Renal pelvis (tissue), 4 donors: ENCODE measurements around the gene ABCA12. TPM values are rescaled to one million over a fixed set of nuclear protein-coding genes. Genes with fewer than 3 reads are reported as not detected.
A peak's percentile ranks its signal among the peaks of the same experiment; 100 is the strongest.

Source experiments
- DNase-seq: peaks from one replicate; pipeline ENCODE4 v3.0.0-alpha.2; 2013
- polyA plus RNA-seq, 3 donors: library from polyadenylated mRNA; unstranded; fragments of 120-200 nt; gene quantifications; one replicate each; pipeline ENCODE4 v1.2.1, GENCODE V29; 2013; ENCODE audit not compliant: insufficient read length in 3 of 3

ABCA12 gene
- polyA plus RNA-seq, 3 donors = 0.23 to 0.32 (median 0.28) TPM

GRCh38 chr2:214985619-214986018 lies 152.8 kb downstream of the ABCA12 start:
- DNase-seq = no peak

GRCh38 chr2:214966420-214966819 lies 172.0 kb downstream of the ABCA12 start:
- DNase-seq = no peak

DNA sequence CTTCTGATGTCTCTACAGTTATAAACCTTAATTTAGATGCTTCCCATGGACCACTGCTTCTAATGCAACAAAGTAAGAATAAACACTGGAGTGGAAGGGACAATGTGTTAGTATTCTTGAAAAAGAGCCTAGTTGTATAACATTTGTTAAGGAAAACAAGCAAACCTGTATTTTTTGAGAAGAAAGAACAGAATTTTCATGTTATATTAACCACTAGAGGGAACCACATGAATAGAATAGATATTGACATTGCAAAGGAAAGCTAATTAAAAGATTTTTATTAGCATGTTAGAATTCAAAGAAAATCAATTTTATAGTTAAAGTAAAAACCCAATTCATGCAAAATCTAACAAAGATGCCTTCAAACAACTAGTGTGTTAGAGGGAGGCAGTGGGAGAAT lies 177.7 kb downstream of the ABCA12 start:
- DNase-seq = peak; percentile 2

DNA sequence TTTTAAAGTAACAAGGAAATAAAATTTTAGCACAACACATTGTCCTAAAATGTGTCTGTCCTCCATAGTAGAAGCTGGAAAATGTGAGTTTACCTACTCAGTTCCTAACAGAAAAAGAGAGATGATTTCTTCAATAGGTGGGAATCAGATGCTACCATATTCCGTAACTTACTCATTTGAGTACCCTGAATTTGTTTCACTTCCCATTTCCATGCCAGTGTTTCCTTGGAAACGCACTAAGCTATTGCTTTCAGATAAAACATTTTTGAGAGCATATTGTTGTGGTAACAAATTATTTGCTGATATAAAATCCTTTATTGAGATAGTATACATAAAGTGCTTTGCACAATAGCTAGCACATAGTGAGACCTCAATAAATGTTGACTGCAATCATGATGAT lies 191.5 kb downstream of the ABCA12 start:
- no peak for DNase-seq

- no peak for DNase-seq
Measured at GRCh38 chr2:214934006-214934405, 204.4 kb downstream of the ABCA12 start.

- DNase-seq = no peak
Measured at GRCh38 chr2:214904634-214905033, 233.8 kb downstream of the ABCA12 start.

DNA sequence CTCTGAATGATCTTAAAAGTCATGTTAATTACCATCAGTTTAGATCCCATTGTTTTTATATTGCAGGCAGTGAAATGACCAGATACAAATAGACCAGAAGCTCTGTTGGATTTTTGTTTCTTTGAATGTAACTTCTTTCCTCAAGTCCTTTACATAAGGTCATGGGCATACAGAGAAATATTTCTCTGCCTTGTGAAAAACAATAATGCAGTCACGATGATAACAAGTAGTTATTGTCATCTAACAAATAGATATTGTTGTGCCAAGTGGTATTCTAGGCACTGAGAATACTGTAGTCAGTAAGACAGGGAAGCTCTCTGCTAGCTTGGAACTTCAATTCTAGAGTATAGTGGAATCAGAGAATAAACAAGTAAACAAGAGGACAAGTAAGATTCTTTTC lies 234.2 kb downstream of the ABCA12 start:
- no peak for DNase-seq

DNA sequence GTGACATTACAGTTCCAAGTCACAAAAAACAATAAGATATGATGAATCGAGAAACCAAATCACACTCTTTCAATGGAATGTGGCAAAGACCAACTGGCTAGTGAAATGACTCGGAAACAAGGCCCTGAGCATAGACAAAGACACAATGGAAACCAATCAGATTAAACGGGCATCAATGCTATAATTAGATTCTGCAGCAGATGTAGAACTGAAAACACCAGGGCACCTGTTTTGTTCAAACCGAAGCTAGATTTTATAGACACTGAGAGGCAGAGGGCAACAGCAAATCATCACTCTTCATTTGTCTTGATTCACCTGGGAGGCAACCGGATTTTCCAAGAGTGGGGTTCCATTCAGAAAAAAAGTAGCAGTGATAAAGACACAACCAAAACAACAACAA lies 236.1 kb downstream of the ABCA12 start:
- DNase-seq = no peak

DNA sequence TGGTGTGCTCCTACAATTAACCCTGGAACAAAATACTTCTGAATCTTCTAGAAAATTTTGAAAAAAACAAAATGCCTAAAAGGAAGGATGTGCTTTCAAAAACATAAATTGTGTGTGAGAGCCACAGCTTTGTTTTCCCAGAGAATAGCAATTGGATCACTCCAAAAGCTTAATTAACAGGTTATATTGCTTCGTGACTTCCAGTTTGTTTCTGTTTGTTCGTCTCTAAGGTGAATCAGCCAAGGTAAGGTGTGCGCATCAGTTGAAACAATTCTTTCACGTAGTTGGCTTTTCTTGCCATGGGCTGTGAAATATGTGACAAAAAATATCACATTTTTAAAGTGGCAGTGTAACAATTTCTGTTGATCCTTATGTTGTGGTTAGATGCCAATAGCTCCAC lies 238.7 kb downstream of the ABCA12 start:
- DNase-seq = no peak

DNA sequence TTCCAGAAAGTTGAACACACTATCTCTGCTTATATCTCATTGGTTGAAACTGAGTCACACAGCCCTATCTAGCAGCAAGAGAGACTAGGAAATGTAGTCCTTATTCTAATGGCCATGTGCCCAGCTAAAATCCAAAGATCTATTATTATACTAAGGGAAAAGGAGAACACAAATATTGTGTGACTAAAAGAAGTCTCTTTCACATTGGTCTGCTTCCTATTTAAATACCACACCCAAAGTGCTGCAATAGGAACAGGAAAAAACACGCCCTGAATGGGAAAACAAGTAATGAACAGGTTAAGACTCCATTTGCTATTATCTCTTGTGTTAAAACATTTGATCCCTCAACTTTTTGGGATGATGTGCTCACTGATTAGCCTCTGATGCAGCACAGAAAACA lies 242.2 kb downstream of the ABCA12 start:
- no peak for DNase-seq

GRCh38 chr2:214895469-214895868 lies 243.0 kb downstream of the ABCA12 start:
- no peak for DNase-seq

DNA sequence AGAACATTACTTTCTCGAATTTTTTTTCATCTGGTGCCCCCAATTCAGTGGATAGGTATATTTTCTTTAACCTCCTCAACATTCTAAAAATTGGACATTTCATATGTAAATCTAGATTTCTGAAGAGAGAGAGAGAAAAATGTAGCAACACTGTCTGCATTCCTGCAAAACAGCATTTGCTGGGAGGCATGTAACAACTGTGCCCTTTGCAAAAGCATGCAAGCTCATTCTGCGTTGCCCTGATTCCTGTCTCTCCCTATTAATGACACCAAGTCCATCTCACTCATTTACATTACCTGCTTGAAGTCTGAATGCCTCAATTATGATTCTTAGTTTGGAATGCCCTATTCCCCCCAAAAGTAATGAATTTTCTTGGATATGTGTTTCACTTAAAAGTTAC lies 249.1 kb downstream of the ABCA12 start:
- DNase-seq = no peak

GRCh38 chr2:214881647-214882202 lies 256.7 kb downstream of the ABCA12 start:
- DNase-seq = peak; percentile 12

Other genes with a start within 250 kb of the ABCA12 start
- 100 to 1,000 TPM; 110 to 134 (median 133) TPM for gene ATIC, start 173.4 kb upstream of the ABCA12 start, polyA plus RNA-seq